Cardiac septum (tissue), 1 donor: ENCODE data around the gene ITM2A. TPM values are rescaled to one million over a fixed set of nuclear protein-coding genes. Genes with fewer than 3 reads are reported as not detected.
A peak's percentile ranks its signal among the peaks of the same experiment; 100 is the strongest.

Source experiments
- DNase-seq: peaks from one replicate; pipeline ENCODE4 v3.0.0-alpha.2; 2020; ENCODE audit warnings: low spot score
- intact Hi-C: fragments of 100-400 bp; cut with DNase I; formaldehyde crosslinking; loops from one replicate; pipeline ENCODE4 v1.14.0; 2022
- long read RNA-seq: library from polyadenylated mRNA; unstranded; transcript quantifications from one replicate; pipeline ENCODE4 v2.0.0, GENCODE V29; 2021
- total RNA-seq: library from RNA; stranded (reverse); fragmentation: NEBNext Ultra II Directional; extraction: Animal tissue kit (Norgen Biotek cat#: 25700); gene quantifications from one replicate; pipeline ENCODE4 v1.2.1, GENCODE V29; 2021
- donor health status: DM: no; HTN: no; CAD: no.

The ITM2A gene
- 57.8 TPM for total RNA-seq
- long read RNA-seq, transcript ITM2A-201 (6 exons, 1,641 nt): major isoform, 53 of 66 reads
- long read RNA-seq, partial matches to known transcripts: 2 of 66 reads
- long read RNA-seq, other reads (novel, unspliced or antisense): 9 of 66 reads

GRCh38 chrX:79366873-79367749 lies at the start of gene ITM2A:
TSS of gene ITM2A (minus strand) at chrX:79367334. CDS start at chrX:79367215, 119 bp downstream.
- DNase-seq: peak; percentile 76
- intact Hi-C loops: no loop called here

DNA sequence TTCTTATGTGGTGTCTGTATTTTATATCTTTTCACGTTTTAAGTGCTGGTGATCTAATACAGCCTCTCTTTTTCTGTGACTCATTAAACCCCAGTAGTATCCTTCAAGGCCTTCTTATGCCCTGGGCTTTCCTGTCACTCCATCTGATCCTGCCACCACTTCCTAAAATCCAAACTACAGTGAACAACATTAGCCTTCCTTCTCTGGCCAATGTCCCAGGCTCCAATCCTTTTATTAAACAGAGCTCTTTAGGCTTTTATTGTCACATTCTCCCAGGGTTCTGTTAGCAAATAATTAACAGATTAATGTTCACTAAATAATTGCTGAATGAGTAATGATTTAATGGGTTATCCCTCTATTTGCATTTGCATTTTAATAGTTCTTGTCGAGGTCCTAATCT lies 47.9 kb upstream of the ITM2A start:
- intact Hi-C loops: loop anchor here (10.0 kb wide), 1 partner anchor 860 kb away; no protein-coding TSS in a partner anchor
- no peak for DNase-seq

- no peak for DNase-seq
- intact Hi-C loops: loop anchor here (10.0 kb wide), 1 partner anchor 859 kb away; no protein-coding TSS in a partner anchor
These were observed 46.8 kb upstream of the ITM2A start for GRCh38 chrX:79413963-79414362.

- intact Hi-C loops: loop anchor here (10.0 kb wide), 1 partner anchor 858 kb away; no protein-coding TSS in a partner anchor
- DNase-seq: no peak
These were observed 45.8 kb upstream of the ITM2A start for GRCh38 chrX:79412972-79413371.

DNA sequence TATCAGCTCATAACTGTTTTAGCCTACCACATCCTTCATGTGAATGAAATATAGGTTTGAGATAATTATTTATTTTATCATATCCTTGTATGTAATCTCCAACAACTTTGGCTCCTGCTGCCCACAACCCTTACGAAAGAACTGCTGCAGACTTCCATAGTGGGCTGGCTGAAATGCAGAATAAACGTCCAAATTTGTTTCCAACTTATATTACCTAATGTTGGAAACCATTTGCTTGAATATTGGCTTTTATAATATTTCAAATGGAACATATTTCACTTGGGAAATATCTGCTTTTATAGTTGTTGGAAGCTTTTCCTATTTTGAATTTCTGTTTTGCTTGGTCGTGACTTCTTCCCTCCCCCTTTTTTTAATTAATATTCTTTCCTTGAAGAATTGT lies 45.0 kb upstream of the ITM2A start:
- intact Hi-C loops: loop anchor here (10.0 kb wide), 1 partner anchor 857 kb away; no protein-coding TSS in a partner anchor
- DNase-seq: no peak

DNA sequence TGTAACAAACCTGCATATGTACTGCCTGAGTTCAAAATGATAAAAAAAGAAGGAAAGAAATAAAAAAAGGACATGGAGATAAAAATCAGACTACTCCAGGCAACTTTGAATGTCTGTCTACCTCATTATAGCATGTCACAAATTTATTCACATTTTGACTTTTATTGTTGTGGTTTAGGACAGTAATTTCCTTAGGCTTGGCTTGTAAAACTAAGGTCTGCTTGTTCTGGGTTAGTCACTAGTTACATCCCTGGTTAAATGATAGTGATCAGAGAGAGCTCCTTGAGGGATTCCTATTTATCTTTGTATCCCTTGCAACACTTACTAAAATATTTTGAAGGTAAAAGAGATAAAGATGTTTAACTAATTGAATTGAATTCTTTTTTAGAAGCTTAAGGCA lies 42.5 kb upstream of the ITM2A start:
- no peak for DNase-seq
- intact Hi-C loops: loop anchor here (10.0 kb wide), 1 partner anchor 855 kb away; no protein-coding TSS in a partner anchor

- intact Hi-C loops: no loop called here
- DNase-seq: no peak
These were observed 41.6 kb upstream of the ITM2A start for GRCh38 chrX:79408623-79409322.

- intact Hi-C loops: no loop called here
- DNase-seq: no peak
These were observed 33.5 kb upstream of the ITM2A start for GRCh38 chrX:79400623-79401022.

DNA sequence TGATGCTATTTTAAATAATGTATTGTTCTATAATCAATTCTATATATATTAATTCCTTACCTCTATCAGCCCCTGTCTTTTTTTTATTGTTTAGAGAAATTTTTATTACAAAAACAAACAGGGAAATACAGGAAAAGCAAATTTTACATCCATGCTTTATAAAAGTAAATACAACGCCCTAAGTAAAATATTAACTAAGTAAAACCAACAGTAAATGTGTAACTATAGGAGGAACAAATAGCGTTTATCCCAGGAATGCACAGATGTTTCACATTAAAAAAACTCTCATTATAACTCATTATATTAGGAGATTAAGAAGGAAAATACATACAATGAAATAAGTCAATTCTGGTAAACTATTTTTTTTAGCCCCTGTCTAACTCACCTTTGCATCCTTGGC lies 8.2 kb upstream of the ITM2A start:
- DNase-seq: no peak
- intact Hi-C loops: no loop called here

DNA sequence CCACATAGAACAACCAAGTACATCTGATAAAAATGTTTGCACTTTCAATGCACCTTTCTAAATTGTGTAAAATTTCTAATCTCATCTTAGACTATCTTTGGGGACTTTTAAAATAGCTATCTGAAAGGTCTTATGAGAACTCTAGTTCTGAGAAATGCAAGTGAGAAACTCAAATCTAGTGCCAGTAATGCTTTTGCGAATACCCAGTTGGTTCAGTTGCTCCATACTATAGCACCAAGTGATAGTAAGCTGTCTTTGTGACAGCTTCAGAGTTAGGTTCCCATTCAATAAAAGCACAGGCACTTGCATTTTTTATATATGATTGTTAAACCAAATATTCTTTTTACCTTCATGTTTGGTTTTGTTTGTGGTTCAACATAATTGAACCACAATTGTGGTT lies 4.5 kb upstream of the ITM2A start:
- intact Hi-C loops: no loop called here
- DNase-seq: no peak

GRCh38 chrX:79371101-79371500 lies 4.0 kb upstream of the ITM2A start:
- DNase-seq: no peak
- intact Hi-C loops: no loop called here

GRCh38 chrX:79369871-79370270 lies 2.7 kb upstream of the ITM2A start:
- no peak for DNase-seq
- intact Hi-C loops: no loop called here

- intact Hi-C loops: no loop called here
- DNase-seq: no peak
These were observed 1.3 kb upstream of the ITM2A start for GRCh38 chrX:79368441-79368840.

- no peak for DNase-seq
- intact Hi-C loops: no loop called here
These were observed 773 bp upstream of the ITM2A start for GRCh38 chrX:79367907-79368306.

DNA sequence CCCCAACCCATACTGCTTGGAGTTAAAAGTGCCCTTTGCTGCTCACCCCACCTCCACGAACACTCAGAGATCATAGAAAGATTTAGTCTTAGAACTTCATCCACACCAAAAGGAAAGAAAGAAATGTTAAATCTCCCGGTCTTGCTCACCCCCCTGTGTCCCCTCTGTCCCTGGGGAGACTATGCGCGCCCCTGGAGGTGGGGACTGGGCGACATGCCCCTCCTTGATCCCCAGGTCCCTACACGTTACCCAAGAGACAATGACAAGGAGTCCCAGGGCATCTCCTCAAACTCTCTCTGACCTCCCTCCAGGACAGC lies 620 bp downstream of the ITM2A start:
- intact Hi-C loops: no loop called here
- DNase-seq: no peak

DNA sequence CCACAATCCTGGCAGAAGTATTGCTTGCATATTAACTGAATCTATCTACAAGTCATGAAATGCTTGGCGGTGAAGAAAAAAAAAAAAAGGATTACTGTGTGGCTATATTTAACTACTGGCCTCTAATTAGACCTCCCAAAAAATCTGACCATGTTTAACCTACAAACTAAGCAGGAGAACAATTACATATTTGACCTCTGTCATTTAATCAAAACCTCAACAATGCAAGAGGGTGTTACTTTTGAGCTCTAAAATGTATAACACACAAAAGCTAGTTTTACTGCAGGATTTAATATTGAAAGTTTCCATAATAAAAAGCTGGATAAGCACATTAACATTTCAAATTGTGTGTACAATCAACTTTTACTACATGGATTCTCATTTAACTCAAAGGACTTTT lies 1.5 kb downstream of the ITM2A start:
- intact Hi-C loops: no loop called here

DNA sequence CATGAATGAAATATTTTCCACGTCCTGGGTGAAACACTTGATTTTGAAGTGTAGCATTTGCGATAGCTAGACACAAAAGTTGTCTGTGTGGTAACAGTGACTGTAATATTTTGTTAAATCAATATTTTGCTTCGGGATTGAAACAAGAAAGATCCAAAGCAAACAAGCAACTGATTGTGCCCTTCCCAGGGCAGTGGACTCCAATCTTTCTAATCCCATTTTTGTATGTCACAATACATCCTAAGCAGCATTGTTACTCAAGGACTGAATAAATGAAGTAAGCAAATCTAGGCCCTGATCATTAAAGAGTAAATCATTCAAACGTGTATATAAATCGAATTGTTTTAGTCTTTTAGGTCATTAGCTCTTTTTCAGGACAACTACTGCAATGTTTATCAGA lies 2.8 kb downstream of the ITM2A start:
- DNase-seq: no peak
- intact Hi-C loops: no loop called here

More for the DNA sequence above, 1.5 kb downstream of the ITM2A start:
- no peak for DNase-seq

- DNase-seq: no peak
- intact Hi-C loops: no loop called here
These were observed 5.8 kb downstream of the ITM2A start for GRCh38 chrX:79361192-79361870.

- intact Hi-C loops: no loop called here
- no peak for DNase-seq
These were observed 30.0 kb downstream of the ITM2A start for GRCh38 chrX:79336869-79337815.
